Measurements from ENCODE around the gene SLC35G2.
"Not testable (repeated sequence)": the region's sequence is repeated elsewhere in the genome, so short reads cannot be mapped to it uniquely, and the experiment has no call there.

The SLC35G2 gene

DNA sequence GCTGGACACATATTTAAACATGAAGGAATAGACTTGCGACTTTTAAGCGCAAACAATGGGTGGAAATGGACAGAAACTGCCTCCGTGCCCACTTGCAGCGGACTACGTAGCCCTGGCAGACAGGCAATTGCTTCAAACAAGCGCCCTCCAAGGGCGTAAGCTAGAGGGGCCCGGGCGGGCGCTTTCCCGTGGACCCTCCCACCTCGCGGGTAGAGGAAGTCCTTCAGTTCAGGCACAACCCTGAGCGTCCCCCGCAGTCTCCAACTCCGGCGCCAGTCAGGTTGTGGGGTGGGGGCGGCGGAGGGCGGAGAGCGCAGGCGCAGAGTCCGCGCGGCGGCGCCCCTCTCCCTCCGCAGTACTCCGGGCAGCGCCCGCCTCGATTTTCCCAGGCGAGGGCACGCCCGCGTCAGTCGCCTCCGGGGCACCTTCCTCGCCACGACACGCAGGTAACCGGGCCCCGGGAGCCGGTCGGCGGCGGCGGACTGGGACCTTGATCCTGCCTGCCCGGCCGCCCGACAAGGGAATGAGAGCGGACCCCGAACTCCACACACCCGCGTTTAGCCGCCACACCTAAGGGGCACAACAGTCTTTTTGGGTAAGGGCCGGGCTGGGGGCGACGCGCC is at the start of gene SLC35G2:
Gene SLC35G2 (plus strand): TSS at position 358 of the 623 bp plus-strand sequence. CDS start 35,335 bp downstream, outside the sequence.
- peak; percentile 43 for DNase-seq

DNA sequence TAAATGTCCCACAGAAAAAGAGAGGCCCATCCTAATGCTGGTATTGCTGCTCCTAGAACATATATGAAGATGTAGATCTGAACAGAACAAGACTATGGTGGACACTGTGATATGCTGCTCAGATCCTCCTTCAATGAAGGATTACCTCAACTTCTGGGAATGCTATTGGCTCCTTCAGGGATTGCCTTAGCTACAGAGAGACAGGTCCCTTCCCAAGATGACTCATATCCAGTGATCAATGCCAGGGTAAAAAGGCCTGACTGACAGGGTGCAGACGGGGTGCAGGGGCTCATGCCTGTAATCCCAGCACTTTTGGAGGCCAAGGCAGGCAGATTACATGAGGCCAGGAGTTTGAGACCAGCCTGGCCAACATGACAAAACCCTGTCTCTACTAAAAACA is 46.2 kb upstream of the SLC35G2 start:
- no peak for DNase-seq

DNA sequence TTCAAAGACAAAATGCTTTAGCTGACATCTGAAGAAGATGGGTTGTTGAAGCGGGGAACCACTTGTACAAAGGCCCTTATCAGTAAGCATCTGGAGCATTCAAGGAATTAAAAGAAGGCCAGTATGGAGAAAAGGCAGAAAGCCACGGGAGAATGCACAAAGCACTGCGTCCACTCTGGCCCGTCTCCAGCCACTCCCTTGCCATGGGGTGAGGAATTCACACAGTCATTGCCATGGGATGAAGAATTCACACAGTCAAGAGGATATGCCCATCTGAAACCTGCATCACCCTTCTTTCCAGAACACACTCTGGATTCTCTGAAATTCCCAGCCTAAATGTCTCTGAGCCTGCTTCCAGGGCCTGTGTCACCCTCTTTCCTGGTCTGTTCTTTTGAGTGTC is 40.1 kb upstream of the SLC35G2 start:
- DNase-seq, result no peak

GRCh38 chr3:136780741-136781140 is 38.2 kb upstream of the SLC35G2 start:
- DNase-seq, result no peak

DNA sequence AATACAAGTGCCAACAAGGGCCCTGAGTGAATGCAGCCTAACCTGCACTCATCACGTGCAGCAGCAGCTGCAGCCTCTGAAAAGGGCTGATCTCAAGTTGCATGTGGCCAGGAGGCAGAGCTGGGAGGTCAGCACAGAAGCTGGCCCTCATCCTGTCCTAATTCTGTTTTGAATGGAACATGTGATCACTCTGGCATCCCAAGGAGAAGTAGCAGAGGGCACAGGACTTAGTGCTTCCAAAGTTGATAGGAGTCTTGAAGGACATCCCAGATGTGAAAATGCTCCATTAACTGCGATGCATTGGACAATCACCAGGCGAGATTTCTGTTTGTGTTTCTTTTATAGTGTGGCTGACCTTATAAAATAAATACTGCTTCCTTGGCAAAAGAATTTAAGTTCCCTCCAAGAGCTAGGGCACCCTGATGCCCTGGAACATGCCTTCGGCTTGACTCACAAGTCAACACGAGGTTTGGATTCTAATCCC is 35.2 kb upstream of the SLC35G2 start:
- DNase-seq, result no peak

DNA sequence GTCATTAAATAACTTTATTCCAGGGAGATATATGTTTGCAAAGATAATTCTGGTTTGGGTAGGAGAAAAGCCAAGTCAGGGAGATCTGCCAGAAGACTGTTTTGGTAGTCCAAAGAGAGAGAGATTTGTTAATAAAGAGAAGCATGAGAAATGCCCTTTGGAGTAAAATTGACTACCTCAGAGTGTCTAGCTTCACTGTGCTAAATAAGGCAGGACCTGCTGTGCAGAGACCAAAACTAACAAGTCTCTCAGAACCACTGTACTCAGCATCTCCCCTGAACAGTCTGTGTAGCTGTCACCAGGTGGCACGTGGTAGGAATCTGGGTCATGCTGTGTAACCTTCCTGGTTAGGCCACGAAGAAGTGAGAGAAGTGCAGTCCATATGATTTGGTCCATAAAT is 31.6 kb upstream of the SLC35G2 start:
- DNase-seq, result no peak

DNA sequence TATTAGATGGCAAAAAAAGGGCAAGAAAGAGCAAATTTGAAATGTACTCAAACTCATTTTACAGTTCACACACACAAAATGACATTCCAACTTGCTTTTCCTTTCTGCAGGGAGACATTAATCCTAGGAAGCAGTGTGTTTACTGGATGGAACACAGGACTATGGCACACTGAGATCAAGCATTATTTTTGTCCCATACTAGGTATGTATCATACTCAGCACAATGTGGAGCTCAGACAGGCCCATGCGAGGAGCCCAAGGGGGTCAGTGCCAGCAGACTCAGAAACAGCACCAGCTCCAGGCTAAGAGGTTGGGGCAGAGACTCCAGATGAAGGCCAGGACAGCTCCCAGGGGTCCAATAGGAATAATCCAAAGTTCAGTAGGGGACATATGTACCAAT is 30.8 kb upstream of the SLC35G2 start:
- no peak for DNase-seq

DNA sequence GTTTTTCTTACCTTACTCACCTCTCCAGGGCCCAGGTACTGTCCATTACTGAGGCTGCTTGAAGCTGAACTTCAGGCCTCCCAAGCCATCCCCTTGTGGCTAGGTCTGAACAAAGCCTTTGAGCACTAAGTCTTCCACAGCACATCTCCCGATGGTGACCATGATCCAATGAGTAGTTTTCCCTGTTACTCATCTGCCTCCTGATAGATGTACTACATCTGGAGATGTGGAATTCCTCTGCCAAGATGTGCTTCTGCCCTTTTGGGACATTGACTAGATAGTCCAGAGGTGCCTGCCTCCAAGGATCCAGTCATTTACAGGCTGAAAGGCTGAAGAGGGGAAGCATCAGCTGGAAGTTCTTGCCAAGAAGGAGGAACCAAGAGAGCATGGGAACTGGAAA is 28.9 kb upstream of the SLC35G2 start:
- DNase-seq, result no peak

DNA sequence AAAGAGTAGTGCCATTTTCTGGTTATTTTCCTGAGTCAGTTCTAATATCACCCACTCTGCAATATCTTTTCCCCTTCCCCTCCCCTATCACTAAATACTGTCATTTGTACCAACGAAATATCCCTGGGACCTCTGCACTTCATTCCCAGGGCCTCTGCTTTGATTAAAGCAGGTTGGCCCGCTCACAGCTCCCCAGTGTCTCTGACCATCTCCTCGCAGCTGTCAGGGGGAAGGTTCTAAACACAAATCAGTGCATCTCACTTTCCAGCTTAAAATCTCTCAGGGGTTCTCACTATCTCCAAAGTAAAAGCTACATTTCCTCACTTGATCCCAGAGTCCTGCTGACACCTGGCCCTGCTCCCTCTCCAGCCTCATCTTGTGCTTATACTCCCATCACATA is 28.1 kb upstream of the SLC35G2 start:
- no peak for DNase-seq

- DNase-seq, result no peak
Measured at GRCh38 chr3:136792556-136793330, 26.2 kb upstream of the SLC35G2 start.

GRCh38 chr3:136801146-136801545 is 17.8 kb upstream of the SLC35G2 start:
- not testable (repeated sequence) for DNase-seq

- peak; percentile 94 for DNase-seq
Measured at GRCh38 chr3:136802481-136802996, 16.4 kb upstream of the SLC35G2 start.

DNA sequence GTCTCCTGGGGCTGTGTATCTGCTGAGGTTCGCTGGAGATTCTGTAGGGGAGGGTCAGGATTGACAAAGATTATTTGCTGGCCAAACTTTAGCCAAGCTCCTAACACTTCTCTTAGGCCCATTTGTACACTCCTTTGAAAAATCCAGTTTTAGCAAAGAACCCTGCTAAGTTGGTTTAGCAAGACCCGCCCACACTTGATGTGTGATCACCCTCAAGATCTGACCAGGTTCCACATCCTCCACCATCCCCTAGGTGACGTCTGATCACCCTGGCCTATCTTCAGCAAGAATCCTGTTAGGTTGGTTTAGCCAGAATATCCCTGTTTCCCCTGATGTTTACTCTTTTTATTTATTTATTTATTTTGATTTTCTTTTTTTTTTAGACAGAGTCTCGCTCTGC is 14.8 kb upstream of the SLC35G2 start:
- no peak for DNase-seq

- no peak for DNase-seq
Measured at GRCh38 chr3:136804813-136805212, 14.1 kb upstream of the SLC35G2 start.

DNA sequence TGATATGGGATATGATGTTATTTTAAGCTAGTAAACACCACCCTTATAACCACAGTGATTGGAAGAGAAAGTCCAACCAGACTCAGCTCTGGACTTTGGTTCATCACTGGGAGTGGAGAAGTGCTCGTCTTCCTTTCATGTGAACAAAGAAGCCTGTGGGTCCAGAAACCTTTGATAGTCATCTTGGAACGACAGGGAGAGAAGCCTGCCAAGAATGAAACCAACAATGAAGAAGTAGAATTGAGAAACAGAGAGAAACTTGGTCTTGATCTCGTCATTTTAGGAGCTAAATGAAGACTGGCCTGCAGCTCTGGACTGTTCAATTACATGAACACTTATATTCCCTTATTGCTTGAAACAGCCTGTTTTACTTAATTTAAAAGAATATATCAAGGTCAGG is 13.1 kb upstream of the SLC35G2 start:
- DNase-seq, result no peak

DNA sequence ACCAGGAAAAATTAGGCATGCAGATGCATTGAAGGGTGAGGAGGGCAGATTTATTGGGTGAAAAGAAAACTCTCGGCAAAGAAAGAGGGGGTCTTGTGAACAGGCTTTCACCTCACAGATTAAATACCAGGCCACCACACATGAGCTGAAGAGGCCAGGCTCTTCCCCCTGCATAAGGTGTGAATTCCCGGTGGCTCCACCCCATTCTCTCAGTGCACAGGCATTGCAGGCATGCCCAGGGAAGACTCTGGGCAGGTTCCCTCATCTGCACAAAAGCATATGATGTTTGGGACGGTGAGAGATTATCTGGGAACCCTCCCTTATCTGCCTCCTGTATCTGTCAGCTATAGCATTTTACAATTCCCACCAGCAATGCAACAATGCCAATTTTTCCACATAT is 7.2 kb upstream of the SLC35G2 start:
- no peak for DNase-seq

DNA sequence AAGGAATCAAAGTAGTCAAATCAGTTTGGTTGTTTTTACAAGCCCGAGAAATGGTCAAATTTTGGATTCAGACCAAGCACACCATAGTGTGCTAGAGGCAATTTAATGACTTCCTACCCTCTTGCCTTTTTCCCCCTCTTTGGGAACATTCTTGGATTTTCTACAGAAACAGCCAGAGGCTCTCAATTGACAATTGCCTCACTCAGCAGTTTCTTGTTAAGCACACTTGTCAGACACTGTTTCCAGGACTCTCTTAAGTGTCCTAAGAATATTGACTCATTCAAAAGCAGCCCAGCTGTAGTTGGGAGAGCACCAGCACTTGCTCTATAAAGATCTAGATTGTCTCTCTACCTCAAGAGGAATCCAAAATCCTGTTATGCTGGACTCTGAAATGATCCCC is 1.5 kb upstream of the SLC35G2 start:
- no peak for DNase-seq

GRCh38 chr3:136818191-136818768 is 646 bp upstream of the SLC35G2 start:
- DNase-seq, result no peak

DNA sequence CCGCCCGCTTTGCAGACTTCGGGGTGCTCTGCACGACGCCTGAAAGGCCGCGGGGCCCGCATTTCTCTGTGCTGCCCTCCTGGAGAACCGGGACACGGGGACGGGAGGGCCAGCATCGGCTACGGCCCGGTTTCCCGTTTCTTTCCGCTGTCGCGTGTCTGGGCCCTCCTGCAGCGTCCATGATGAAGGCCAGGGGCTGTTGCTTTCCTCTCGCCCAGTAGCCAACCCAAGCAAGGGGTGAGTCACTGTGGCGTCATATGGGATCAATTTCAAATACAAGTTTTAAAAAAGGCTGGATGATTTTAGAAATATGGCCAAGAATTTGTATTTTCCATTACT is 435 bp downstream of the SLC35G2 start:
- no peak for DNase-seq

GRCh38 chr3:136819731-136820679 is 1.1 kb downstream of the SLC35G2 start:
- no peak for DNase-seq

GRCh38 chr3:136831461-136831860 is 12.5 kb downstream of the SLC35G2 start:
- no peak for DNase-seq

GRCh38 chr3:136835089-136835812 is 16.3 kb downstream of the SLC35G2 start:
- DNase-seq, result no peak

All from NCI-H1417 treated with DMSO at 0.1 percent for 48 hours (cell line).